Measurements from ENCODE around the gene RPS10.

- TF ChIP-seq CTCF (IDR thresholded peaks at IDR 0.05) (no peak), POLR2A (IDR thresholded peaks at IDR 0.05) (no peak), POLR2AphosphoS5 (IDR thresholded peaks at IDR 0.05) (no peak), EP300 (IDR thresholded peaks at IDR 0.05) (no peak)
Measured at GRCh38 chr6:34425132-34425497, 754 bp downstream of the RPS10 start.
